ENCODE data around the gene SPOPL.
"Not testable (repeated sequence)": the region's sequence is repeated elsewhere in the genome, so short reads cannot be mapped to it uniquely, and the experiment has no call there.

Gene SPOPL

GRCh38 chr2:138523018-138523672 is 21.6 kb downstream of the SPOPL start:
- DNase-seq (ENCODE audit: low read depth in 3 of 3, low spot score in 1 of 3): not testable (repeated sequence)

DNA sequence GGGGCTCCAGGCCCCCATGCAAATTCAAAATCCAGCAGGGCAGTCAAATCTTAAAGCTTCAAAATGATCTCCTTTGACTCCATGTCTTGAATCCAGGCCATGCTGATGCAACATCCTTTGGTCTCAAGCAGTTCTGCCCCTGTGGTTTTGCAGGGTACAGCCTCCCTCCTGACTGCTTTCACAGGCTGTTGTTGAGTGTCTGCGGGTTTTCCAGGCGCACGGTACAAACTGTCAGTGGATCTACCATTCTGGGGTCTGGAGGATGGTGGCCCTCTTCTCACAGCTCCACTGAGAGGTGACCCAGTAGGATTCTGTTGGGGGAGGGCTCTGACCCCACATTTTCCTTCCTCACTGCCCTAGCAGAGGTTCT is 22.1 kb downstream of the SPOPL start:
- not testable (repeated sequence) for DNase-seq (ENCODE audit: low read depth in 3 of 3, low spot score in 1 of 3)

GRCh38 chr2:138524353-138524752 is 22.8 kb downstream of the SPOPL start:
- DNase-seq (ENCODE audit: low read depth in 3 of 3, low spot score in 1 of 3): not testable (repeated sequence)

GRCh38 chr2:138531913-138532312 is 30.3 kb downstream of the SPOPL start:
- DNase-seq (ENCODE audit: low read depth in 3 of 3, low spot score in 1 of 3): no peak

GRCh38 chr2:138534791-138535190 is 33.2 kb downstream of the SPOPL start:
- DNase-seq (ENCODE audit: low read depth in 3 of 3, low spot score in 1 of 3): no peak

GRCh38 chr2:138536302-138536701 is 34.7 kb downstream of the SPOPL start:
- DNase-seq (ENCODE audit: low read depth in 3 of 3, low spot score in 1 of 3): no peak

- no peak for DNase-seq (ENCODE audit: low read depth in 3 of 3, low spot score in 1 of 3)
These were observed 35.2 kb downstream of the SPOPL start for GRCh38 chr2:138536740-138537139.

DNA sequence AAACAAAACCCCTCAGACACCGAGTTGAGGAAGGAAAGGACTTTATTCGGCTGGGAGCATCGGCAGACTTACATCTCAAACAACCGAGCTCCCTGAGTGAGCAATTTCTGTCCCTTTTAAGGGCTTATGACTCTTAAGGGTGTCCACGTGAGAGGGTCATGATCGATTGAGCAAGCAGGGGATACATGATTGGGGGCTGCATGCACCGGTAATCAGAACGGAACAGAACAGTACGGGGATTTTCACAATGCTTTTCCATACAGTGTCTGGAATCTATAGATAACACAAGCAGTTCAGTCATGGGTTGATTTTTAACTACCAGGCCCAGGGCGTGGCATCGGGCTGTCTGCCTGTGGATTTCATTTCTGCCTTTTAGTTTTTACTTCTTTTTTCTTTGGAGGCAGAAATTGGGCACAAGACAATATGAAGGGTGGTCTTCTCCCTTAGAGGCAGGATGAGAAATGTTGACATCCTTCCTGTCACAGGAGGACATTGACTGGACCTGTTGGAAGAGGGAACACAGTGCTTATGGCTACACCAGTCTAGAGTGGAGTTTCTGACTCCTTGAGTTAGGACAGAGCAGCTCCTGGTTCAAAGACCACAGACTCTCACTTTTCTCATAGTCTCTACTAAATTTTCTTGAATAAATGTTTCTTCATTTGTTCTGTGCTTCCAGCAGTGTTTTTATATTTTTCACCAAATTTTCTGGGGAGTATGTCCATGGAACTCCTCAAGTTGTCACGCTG is 35.8 kb downstream of the SPOPL start:
- DNase-seq (ENCODE audit: low read depth in 3 of 3, low spot score in 1 of 3): no peak

DNA sequence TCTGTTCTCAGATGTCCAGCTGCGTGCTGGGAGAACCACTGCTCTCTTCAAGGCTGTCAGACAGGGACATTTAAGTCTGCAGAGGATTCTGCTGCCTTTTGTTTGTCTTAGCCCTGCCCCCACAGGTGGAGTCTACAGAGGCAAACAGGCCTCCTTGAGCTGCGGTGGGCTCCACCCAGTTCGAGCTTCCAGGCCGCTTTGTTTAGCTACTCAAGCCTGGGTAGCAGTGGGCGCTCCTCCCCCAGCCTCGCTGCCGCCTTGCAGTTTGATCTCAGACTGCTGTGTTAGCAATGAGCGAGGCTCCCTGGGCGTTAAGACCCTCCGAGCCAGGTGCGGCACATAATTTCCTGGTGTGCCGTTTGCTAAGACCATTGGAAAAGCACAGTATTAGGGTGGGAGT is 42.6 kb downstream of the SPOPL start:
- not testable (repeated sequence) for DNase-seq (ENCODE audit: low read depth in 3 of 3, low spot score in 1 of 3)

GRCh38 chr2:138548796-138549195 is 47.2 kb downstream of the SPOPL start:
- DNase-seq (ENCODE audit: low read depth in 3 of 3, low spot score in 1 of 3): no peak

- DNase-seq (ENCODE audit: low read depth in 3 of 3, low spot score in 1 of 3): no peak
These were observed 48.6 kb downstream of the SPOPL start for GRCh38 chr2:138550172-138550571.

DNA sequence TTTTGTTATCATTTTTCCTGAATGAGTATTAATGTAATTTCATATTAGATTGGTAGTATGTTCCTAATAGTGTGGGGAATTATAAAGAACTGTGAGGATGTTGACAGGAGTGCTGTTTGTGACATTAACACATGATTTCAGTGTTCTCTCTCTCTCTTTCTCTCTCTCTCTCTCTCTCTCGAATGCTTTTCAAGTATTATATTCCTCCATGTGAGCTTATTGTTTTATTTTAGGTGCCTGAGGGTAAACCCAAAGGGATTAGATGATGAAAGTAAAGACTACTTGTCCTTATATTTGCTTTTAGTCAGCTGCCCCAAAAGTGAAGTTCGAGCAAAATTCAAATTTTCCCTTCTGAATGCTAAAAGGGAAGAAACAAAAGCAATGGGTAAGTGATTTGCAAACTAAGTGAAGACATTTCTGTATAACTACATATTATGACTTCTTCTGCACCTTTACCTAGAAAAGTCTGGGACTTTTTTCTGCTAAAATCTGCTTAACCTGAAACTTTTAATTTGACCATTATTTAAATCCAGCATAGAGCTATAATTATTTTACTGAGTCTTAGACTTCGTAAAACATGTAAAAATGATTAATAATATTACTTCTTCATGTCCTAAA is 49.2 kb downstream of the SPOPL start:
- DNase-seq (ENCODE audit: low read depth in 3 of 3, low spot score in 1 of 3): no peak

DNA sequence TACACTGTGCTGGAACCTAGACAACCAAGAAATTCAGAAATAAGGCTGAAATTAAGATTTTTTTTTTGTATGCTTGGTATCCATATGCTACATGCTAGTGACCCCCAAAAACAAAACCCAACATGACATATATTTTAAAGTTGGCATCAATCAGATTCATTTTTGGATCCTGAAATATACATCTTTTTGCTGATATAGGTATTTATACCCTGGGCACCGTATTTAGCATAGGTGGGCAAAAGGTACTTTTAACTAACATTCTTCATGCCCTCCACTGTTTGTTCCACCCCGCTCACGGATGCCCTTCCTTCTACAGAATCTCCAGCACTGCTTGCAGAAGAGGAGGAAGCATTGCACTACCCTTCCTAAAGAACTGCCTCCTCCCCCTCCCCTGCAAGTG is 52.6 kb downstream of the SPOPL start:
- DNase-seq (ENCODE audit: low read depth in 3 of 3, low spot score in 1 of 3): no peak

- no peak for DNase-seq (ENCODE audit: low read depth in 3 of 3, low spot score in 1 of 3)
These were observed 58.1 kb downstream of the SPOPL start for GRCh38 chr2:138559641-138560040.

DNA sequence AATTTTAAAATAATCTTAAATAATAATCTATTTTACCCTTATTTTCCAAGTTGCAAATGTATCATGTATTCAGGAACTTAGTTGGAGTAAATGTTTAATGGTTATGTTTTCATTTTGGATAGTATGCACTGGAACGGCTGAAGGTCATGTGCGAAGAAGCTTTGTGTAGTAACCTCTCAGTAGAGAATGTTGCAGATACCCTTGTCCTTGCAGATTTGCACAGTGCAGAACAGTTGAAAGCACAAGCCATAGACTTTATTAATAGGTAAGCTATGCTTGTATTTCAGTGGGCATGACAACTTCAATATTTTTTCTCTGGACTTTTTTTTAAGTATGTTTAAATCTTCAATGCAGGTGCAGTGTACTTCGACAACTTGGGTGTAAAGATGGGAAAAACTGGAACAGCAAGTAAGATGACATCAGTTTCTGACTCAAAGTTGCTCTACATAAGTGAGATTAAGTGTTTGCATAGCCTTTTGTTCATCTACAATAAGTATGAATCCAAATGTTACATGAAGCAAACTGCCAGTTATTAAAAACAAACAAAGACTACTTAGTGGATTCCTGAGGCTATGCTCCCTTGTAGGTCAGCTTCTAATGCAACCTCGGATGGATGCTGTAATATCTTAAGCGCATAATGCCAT is 63.1 kb downstream of the SPOPL start:
- DNase-seq (ENCODE audit: low read depth in 3 of 3, low spot score in 1 of 3): no peak

- no peak for DNase-seq (ENCODE audit: low read depth in 3 of 3, low spot score in 1 of 3)
These were observed 63.6 kb downstream of the SPOPL start for GRCh38 chr2:138565230-138565598.

DNA sequence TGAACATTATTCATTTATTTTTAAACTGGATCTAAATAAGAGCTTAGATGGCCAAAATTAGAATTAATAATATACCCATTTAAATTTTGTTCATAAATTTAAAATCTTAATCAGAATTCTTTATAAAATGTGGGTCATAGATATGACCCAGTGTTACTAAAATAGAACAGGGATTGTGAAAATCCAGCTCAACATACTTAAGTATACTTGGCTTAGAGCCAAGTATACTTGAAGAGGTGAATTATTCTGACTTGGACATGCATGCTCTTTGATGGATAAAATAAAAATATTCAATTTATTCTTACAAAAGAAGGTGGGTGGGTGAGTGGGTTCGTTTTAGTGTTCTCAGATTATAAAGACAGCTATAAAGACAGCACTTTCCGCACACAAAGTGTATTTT is 70.7 kb downstream of the SPOPL start:
- DNase-seq (ENCODE audit: low read depth in 3 of 3, low spot score in 1 of 3): no peak

GRCh38 chr2:138577066-138577465 is 75.5 kb downstream of the SPOPL start:
- no peak for DNase-seq (ENCODE audit: low read depth in 3 of 3, low spot score in 1 of 3)

DNA sequence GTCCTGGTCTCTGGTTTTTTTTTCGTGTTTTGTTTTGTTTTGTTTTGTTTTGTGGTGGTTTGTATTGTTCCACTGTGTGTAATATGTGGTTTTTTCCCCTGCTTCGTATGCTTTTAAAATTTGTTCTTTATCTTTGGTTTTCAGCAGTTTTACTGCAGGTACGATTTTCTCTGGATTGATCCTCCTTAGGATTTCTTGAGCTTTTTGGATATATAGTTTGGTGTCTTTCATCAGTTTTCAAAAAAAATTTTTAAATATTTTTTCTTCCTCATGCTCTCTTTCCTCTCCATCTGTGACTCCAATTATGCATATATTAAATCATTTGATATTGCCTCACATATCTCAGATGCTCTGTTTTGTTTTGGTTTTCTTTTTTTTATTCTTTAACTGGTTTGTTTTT is 78.0 kb downstream of the SPOPL start:
- DNase-seq (ENCODE audit: low read depth in 3 of 3, low spot score in 1 of 3): no peak

- DNase-seq (ENCODE audit: low read depth in 3 of 3, low spot score in 1 of 3): no peak
These were observed 80.3 kb downstream of the SPOPL start for GRCh38 chr2:138581909-138582308.

DNA sequence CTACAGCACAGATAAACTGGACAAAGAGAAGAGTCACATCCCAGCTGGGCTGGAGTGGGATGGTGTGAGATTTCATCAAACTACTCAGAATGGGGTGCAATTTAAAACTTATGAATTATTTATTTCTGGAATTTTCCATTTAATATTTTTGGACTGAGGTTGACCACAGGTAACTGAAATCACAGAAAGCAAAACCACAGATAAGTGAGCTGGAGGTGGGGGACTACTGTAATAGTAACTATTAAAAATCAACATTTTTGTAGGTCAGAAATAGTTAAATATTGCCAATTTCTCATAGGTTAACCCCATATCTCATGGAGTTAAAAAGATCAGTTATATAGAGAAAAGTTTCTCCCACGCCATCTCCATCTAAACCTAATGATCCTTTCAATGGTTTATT is 88.1 kb downstream of the SPOPL start:
- DNase-seq (ENCODE audit: low read depth in 3 of 3, low spot score in 1 of 3): no peak

DNA sequence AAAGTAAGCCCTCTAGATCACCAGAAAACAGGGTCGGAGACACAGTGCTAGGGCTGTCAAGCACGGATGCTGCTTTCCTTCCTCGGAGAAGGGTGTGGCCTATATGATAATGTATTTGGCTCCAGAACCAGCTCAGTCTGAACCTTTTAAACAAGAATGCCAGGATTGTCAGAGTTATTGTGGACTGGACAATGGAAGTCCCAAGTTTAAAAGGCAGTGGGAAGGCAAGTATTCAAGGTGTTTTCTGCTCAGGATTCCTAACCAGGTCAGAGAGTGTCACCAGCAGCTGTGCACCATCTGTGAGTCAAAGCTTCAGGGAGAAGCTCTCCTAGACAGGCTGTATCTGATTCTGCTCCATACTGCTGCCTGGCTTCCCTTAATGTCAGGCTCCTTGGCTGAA is 94.8 kb downstream of the SPOPL start:
- DNase-seq (ENCODE audit: low read depth in 3 of 3, low spot score in 1 of 3): no peak

All from stimulated activated CD4-positive, alpha-beta T cell treated with anti-CD3 and anti-CD28 coated beads, TNF-alpha, amount 100 ng/mL, for 1 hour (primary cell).